Neural cell (in vitro differentiated cells): Measurements from ENCODE around the gene TM9SF1. TPM values are rescaled to one million over a fixed set of nuclear protein-coding genes. Genes with fewer than 3 reads are reported as not detected.

Experiments
- H2AFZ ChIP-seq: fragments of 200-600, 300-800 bp; sonication (generic), shearing (Covaris generic); 2 replicates; pipeline ENCODE4 v1.6.0; 2014; ENCODE audit warnings: low read depth, mild to moderate bottlenecking, antibody characterized with exemption, low read length, moderate library complexity
- H3F3A ChIP-seq: fragments of 200-600 bp; shearing (Covaris generic); 2 replicates; pipeline ENCODE4 v1.6.1; 2016; ENCODE audit warnings: mild to moderate bottlenecking, moderate library complexity, mixed read lengths, antibody characterized with exemption, low read length; ENCODE audit not compliant: insufficient read depth, poor library complexity, severe bottlenecking
- H3K27ac ChIP-seq: fragments of 200-600, 300-800 bp; sonication (generic), shearing (Covaris generic); 2 replicates; pipeline ENCODE4 v1.5.1; 2014; ENCODE audit warnings: mild to moderate bottlenecking, low read length, moderate library complexity
- H3K27me3 ChIP-seq: fragments of 300-800, 200-600 bp; sonication (generic), shearing (Covaris generic); 2 replicates; pipeline ENCODE4 v1.6.0; 2014; ENCODE audit warnings: mild to moderate bottlenecking, low read depth, low read length, moderate library complexity; ENCODE audit not compliant: insufficient read depth
- H3K36me3 ChIP-seq: fragments of 300-800, 200-600 bp; sonication (generic), shearing (Covaris generic); 2 replicates; pipeline ENCODE4 v1.5.1; 2014; ENCODE audit warnings: mild to moderate bottlenecking, antibody characterized with exemption, low read length, moderate library complexity; ENCODE audit not compliant: insufficient read depth
- H3K4me2 ChIP-seq: fragments of 300-800, 200-600 bp; sonication (generic), shearing (Covaris generic); 2 replicates; pipeline ENCODE4 v1.6.0; 2014; ENCODE audit warnings: mild to moderate bottlenecking, low read length
- H3K4me3 ChIP-seq: fragments of 300-800, 200-600 bp; sonication (generic), shearing (Covaris generic); 2 replicates; pipeline ENCODE4 v1.5.1; 2014; ENCODE audit warnings: mild to moderate bottlenecking, low read length, moderate library complexity
- H3K79me2 ChIP-seq: fragments of 200-600 bp; shearing (Covaris generic); replicated peaks from 2 replicates; pipeline ENCODE4 v1.6.0; 2014; ENCODE audit warnings: mild to moderate bottlenecking, low read length, moderate library complexity; ENCODE audit not compliant: insufficient read depth
- H3K9ac ChIP-seq: fragments of 300-800, 200-600 bp; sonication (generic), shearing (Covaris generic); 2 replicates; pipeline ENCODE4 v1.6.1; 2016; ENCODE audit warnings: mild to moderate bottlenecking, low read length, mixed read lengths
- H3K9me2 ChIP-seq: fragments of 200-600 bp; shearing (Covaris generic); 2 replicates; pipeline ENCODE4 v1.6.1; 2016; ENCODE audit warnings: mild to moderate bottlenecking, low read length, mixed read lengths; ENCODE audit not compliant: insufficient read depth
- H3K9me3 ChIP-seq: fragments of 200-600, 300-800 bp; sonication (generic), shearing (Covaris generic); 2 replicates; pipeline ENCODE4 v1.6.1; 2016; ENCODE audit warnings: mild to moderate bottlenecking, mixed run types, low read length, moderate library complexity, mixed read lengths
- H4K20me1 ChIP-seq: fragments of 200-600 bp; shearing (Covaris generic); 2 replicates; pipeline ENCODE4 v1.6.1; 2016; ENCODE audit warnings: mild to moderate bottlenecking, mixed run types; ENCODE audit not compliant: insufficient read depth
- EP300 ChIP-seq: fragments of 450-650 bp; conservative IDR thresholded peaks from 2 replicates; pipeline ENCODE4 v1.6.1; 2014; ENCODE audit warnings: antibody characterized with exemption, mild to moderate bottlenecking, moderate library complexity; ENCODE audit not compliant: poor library complexity, severe bottlenecking
- EZH2 ChIP-seq: fragments of 200-600, 300-800 bp; shearing (Covaris generic), sonication (generic); IDR thresholded peaks from 2 replicates; pipeline ENCODE4 v1.6.1; 2014; ENCODE audit warnings: antibody characterized with exemption, low read length, borderline replicate concordance, mild to moderate bottlenecking; ENCODE audit not compliant: insufficient read depth, poor library complexity, severe bottlenecking
- MXI1 ChIP-seq: fragments of 450-650 bp; conservative IDR thresholded peaks from 2 replicates; pipeline ENCODE4 v1.6.1; 2014; ENCODE audit warnings: antibody characterized with exemption, mild to moderate bottlenecking; ENCODE audit not compliant: poor library complexity, severe bottlenecking
- POLR2AphosphoS5 ChIP-seq: IDR thresholded peaks from 2 replicates; pipeline ENCODE4 v1.6.1; 2012
- RAD21 ChIP-seq: fragments of 450-650 bp; conservative IDR thresholded peaks from 2 replicates; pipeline ENCODE4 v1.6.1; 2014; ENCODE audit warnings: antibody characterized with exemption, mild to moderate bottlenecking, moderate library complexity
- REST ChIP-seq: IDR thresholded peaks from 2 replicates; pipeline ENCODE4 v1.6.1; 2012; ENCODE audit warnings: borderline replicate concordance
- SMC3 ChIP-seq: fragments of 450-650 bp; conservative IDR thresholded peaks from 2 replicates; pipeline ENCODE4 v1.6.1; 2014; ENCODE audit warnings: antibody characterized with exemption, mild to moderate bottlenecking, moderate library complexity; ENCODE audit not compliant: poor library complexity
- TAF1 ChIP-seq: IDR thresholded peaks from 2 replicates; pipeline ENCODE4 v1.6.1; 2012; ENCODE audit warnings: low read depth
- polyA plus RNA-seq: library from polyadenylated mRNA; depleted of rRNA; stranded (reverse); fragments of >200 nt; gene quantifications from 2 replicates; pipeline ENCODE4 v1.2.3, GENCODE V29; 2014
- TF ChIP-seq, protein P1 (sequence below): fragments of 450-650 bp; IDR thresholded peaks from 2 replicates; pipeline ENCODE4 v1.5.1; 2014; ENCODE audit warnings: antibody characterized with exemption, mild to moderate bottlenecking, moderate library complexity; ENCODE audit not compliant: poor library complexity, severe bottlenecking

Gene TM9SF1
- polyA plus RNA-seq, 1 donor from 2014 or later = 25.1 TPM

DNA sequence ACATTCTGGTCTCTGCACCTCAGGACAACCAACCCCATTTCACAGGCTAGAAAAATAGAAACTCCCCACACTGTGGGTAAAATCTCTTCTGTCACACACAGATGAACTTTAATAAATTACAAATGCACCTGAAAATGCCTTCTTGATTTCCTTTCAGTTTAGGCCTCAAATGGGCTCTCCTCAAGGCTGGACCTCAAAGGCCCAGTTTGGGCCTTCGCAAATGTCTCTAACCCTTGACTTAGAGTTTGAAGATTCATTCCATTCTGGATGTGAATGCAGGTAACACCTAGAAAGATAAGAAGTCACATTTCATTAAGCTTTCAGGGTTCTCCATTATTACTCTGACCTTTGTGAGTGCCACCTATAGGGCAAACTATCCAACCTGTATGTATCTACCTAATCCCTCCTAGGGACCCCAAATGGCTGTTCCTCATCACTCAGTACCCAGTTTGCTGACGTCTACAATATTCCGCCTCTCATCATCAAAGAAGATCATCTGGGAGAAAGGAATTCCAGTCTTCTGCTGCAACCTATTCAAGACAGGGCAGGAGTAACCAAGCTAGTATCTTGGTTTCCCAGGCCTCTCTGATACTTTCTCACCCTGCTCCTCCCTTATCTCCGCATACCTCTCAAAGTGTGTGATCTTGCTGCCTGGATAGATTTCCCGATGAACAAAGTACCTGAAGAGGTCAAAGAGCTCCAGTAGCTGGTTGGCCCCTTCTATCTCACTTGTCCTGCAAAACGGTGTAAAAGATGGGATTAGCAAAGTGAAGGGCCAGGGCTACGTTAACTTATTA lies 18.8 kb upstream of the TM9SF1 start:
- H3K36me3 ChIP-seq = no peaks in the 10 kb centered on the region
- peaks cover 2% of the 10 kb centered on the region for H3K79me2 ChIP-seq
- no peaks in the 10 kb centered on the region for H4K20me1 ChIP-seq
- no peaks in the 10 kb centered on the region for H3K9me2 ChIP-seq
- TF ChIP-seq EZH2 = no peak
- no peak for TF ChIP-seq REST
- TF ChIP-seq, protein P1, sequence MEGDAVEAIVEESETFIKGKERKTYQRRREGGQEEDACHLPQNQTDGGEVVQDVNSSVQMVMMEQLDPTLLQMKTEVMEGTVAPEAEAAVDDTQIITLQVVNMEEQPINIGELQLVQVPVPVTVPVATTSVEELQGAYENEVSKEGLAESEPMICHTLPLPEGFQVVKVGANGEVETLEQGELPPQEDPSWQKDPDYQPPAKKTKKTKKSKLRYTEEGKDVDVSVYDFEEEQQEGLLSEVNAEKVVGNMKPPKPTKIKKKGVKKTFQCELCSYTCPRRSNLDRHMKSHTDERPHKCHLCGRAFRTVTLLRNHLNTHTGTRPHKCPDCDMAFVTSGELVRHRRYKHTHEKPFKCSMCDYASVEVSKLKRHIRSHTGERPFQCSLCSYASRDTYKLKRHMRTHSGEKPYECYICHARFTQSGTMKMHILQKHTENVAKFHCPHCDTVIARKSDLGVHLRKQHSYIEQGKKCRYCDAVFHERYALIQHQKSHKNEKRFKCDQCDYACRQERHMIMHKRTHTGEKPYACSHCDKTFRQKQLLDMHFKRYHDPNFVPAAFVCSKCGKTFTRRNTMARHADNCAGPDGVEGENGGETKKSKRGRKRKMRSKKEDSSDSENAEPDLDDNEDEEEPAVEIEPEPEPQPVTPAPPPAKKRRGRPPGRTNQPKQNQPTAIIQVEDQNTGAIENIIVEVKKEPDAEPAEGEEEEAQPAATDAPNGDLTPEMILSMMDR = no peak
- no peak for TF ChIP-seq SMC3
- no peak for TF ChIP-seq POLR2AphosphoS5
- TF ChIP-seq EP300 = no peak
- TF ChIP-seq TAF1 = no peak
- no peak for TF ChIP-seq MXI1
- no peak for TF ChIP-seq RAD21
- peak overlapping the region; percentile 88 for H3K9ac ChIP-seq
- peak overlapping the region; percentile 41 for H3K4me2 ChIP-seq
- H2AFZ ChIP-seq = no peak overlapping the region
- H3F3A ChIP-seq = no peaks in the 10 kb centered on the region
- H3K27me3 ChIP-seq = no peaks in the 10 kb centered on the region
- peak overlapping the region; percentile 86 for H3K4me3 ChIP-seq
- no peaks in the 10 kb centered on the region for H3K9me3 ChIP-seq
- H3K27ac ChIP-seq = peak overlapping the region; percentile 92

DNA sequence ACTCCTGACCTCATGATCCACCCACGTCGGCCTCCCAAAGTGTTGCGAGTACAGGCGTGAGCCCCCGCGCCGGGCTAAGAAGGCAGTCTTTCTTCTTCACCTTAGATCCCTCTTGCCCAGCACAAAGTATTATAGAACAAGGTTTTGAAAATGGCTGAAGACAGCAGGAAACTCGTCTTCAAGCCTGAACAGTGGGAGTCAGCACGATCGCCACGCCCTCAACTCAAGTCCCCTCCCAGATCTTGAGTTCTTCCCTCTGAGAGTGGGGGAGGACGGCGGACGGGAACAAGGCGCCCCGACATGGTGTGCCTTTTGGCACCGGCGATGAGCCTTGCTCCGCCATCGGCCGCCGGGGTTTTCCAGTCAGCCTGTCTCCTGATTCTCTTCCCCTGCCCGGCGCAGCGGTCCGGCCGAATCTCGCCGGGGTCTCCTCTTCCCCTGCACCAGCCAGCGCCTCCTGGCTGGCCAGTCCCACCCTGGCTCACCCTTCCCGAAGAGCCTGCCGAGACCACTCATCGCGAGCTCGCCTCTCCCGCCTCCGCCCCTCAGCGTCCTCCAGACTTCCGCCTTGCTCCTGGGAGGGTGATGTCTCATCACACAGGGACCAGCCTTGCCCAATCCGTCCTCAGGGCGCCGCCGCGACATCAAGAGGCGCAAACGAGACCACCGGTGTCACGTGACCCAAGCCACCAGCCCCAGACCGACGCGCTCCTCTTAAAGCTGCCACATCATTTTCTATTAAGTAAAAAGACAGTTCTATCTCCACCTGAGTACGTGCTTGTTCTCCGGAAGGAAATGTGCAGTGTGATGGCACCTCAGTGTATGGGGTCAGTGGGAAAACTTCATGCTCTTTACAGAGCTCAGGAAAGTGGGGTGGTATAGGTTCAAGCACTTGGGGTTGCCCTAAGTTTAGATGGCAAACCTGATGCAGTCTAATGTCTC lies 18.0 kb upstream of the TM9SF1 start, which contains the start of gene CHMP4A:
Gene CHMP4A, minus strand, starts transcription at position 565 of the 942 bp plus-strand sequence. Its CDS starts 49 bp downstream, at position 516.
- H3K36me3 ChIP-seq = no peaks in the 10 kb centered on the region
- H2AFZ ChIP-seq = peak within 1 kb of the TSS; percentile 52
- no peaks in the 10 kb centered on the region for H3K9me3 ChIP-seq
- H3K27me3 ChIP-seq = no peaks in the 10 kb centered on the region
- H3K9ac ChIP-seq = peak within 1 kb of the TSS; percentile 88
- no peaks in the 10 kb centered on the region for H4K20me1 ChIP-seq
- TF ChIP-seq SMC3 (no peak), POLR2AphosphoS5 (peak; percentile 98), MXI1 (peak; percentile 86), TAF1 (peak; percentile 65), EP300 (peak; percentile 54), RAD21 (peak; percentile 32), EZH2 (no peak), REST (no peak)
- TF ChIP-seq, protein P1 = peak; percentile 40
- no peaks in the 10 kb centered on the region for H3K9me2 ChIP-seq
- H3K27ac ChIP-seq = peak within 1 kb of the TSS; percentile 92
- no peaks in the 10 kb centered on the region for H3F3A ChIP-seq
- peaks cover 2% of the 10 kb centered on the region for H3K79me2 ChIP-seq
- H3K4me3 ChIP-seq = peak within 1 kb of the TSS; percentile 86
- H3K4me2 ChIP-seq = peak within 1 kb of the TSS; percentile 41
